ENCODE measurements around the gene TRERF1. TPM values are rescaled to one million over a fixed set of nuclear protein-coding genes. Genes with fewer than 3 reads are reported as not detected.
"Not testable (repeated sequence)": the region's sequence is repeated elsewhere in the genome, so short reads cannot be mapped to it uniquely, and the experiment has no call there.

Gene TRERF1
- total and polyA plus RNA-seq, 2 of the 8 experiments (the other 6 are each of a cell fraction or from before 2014, with no cell fraction given), result 10.8 to 21.5 TPM

DNA sequence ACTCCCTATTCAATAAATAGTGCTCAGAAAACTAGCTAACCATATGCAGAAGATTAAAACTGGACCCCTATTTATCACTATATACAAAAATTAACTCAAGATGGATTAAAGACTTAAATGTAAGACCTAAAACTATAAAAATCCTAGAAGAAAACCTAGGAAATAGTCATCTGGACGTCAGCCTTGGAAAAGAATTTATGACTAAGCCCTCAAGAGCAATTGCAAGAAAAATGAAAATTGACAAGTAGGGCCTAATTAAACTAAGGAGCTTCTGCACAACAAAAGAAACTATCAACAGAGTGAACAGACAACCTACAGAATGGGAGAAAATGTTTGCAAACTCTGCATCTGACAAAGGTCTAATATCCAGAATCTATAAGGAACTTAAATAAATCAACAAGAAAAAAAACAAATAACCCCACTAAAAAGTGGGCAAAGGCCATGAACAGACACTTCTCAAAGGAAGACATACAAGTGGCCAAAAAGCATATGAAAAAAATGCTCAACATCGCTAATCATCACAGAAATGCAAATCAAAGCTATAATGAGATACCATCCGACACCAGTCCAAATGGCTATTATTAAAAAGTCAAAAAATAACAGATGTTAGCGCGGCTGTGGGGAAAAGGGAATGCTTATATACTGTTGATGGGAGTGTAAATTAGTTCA lies 126.9 kb downstream of the TRERF1 start:
- CTCF ChIA-PET (ENCODE audit: partially characterized antibody), result interaction anchor here (1.2 to 2.2 kb wide), 3 partner anchors 22 to 223 kb away, joined by 3 to 6 read pairs (median 4); no protein-coding TSS in a partner anchor
- H3K9ac ChIP-seq (replicated peaks in 1 of 4; ENCODE audit: extremely low read depth in 1 of 4, low read depth in 3 of 4, low read length in 3 of 4); H3K79me1 ChIP-seq (ENCODE audit: low read depth, low read length); H2BK120ac ChIP-seq (replicated peaks; ENCODE audit: low read depth, low read length); FAIRE-seq; H2BK20ac ChIP-seq (ENCODE audit: low read length); H3K4me3 ChIP-seq (ENCODE audit: extremely low read depth in 1 of 4, insufficient read depth in 2 of 4, low read depth in 3 of 4, low read length in 4 of 4); H2BK12ac ChIP-seq (ENCODE audit: low read depth, low read length); H3K23me2 ChIP-seq (ENCODE audit: low read depth, low read length); H3K36me3 ChIP-seq (ENCODE audit: control insufficient read depth in 2 of 4, insufficient read depth in 4 of 4, low read length in 3 of 4); H3K9me3 ChIP-seq (ENCODE audit: insufficient read depth in 2 of 2, low read depth in 1 of 2, low read length in 1 of 2); H4K91ac ChIP-seq (replicated peaks; ENCODE audit: insufficient read length, low read length); H4K5ac ChIP-seq (ENCODE audit: insufficient read length, low read depth, low read length); DNase-seq (ENCODE audit: low read depth in 1 of 2, low spot score in 2 of 2); H2AK5ac ChIP-seq (ENCODE audit: low read depth, low read length); H3K14ac ChIP-seq (ENCODE audit: insufficient read length); H2BK15ac ChIP-seq (ENCODE audit: low read length); H3K27ac ChIP-seq (ENCODE audit: low read depth, low read length); H3K56ac ChIP-seq (replicated peaks; ENCODE audit: insufficient read length, low read depth, low read length); H2BK5ac ChIP-seq (ENCODE audit: low read depth, low read length); H4K8ac ChIP-seq (ENCODE audit: extremely low read depth, insufficient read depth, low read length); H3K4me1 ChIP-seq (replicated peaks in 1 of 4; ENCODE audit: control insufficient read depth in 3 of 4, insufficient read depth in 4 of 4, low read length in 3 of 4); H3K4me2 ChIP-seq (ENCODE audit: insufficient read depth in 1 of 2, low read depth in 2 of 2, low read length in 2 of 2); H3K4ac ChIP-seq (replicated peaks; ENCODE audit: insufficient read length, low read depth, low read length); H3K27me3 ChIP-seq (replicated peaks in 1 of 4; ENCODE audit: control insufficient read depth in 3 of 4, extremely low read depth in 1 of 4, insufficient read depth in 3 of 4, low read length in 3 of 4); H3K23ac ChIP-seq (ENCODE audit: insufficient read length); H3K18ac ChIP-seq (ENCODE audit: extremely low read depth, low read length); POLR2A ChIA-PET (ENCODE audit: partially characterized antibody); H2AFZ ChIP-seq (ENCODE audit: low read length): not testable (repeated sequence)
- 91% methylated on average over 5 of the region's 5 CpGs; no CpG with 5 or more reads in 1 of the 2 experiments for WGBS, 2 experiments (ENCODE audit: extremely low coverage in 1 of 2, insufficient coverage in 1 of 2, insufficient read length in 1 of 2, insufficient replicate concordance in 2 of 2, low coverage in 1 of 2, low lambda C conversion rate in 2 of 2, missing lambda C conversion rate in 1 of 2)
- H3K79me2 ChIP-seq (ENCODE audit: control insufficient read depth in 1 of 2, insufficient read depth in 2 of 2, low read length in 2 of 2), result peaks cover 0 to 69% of the 10 kb centered on the region in 2 experiments; a peak in 2 of 4 replicates
- H4K20me1 ChIP-seq (replicated peaks in 1 of 2; ENCODE audit: control insufficient read depth in 1 of 2, insufficient read depth in 2 of 2, low read length in 2 of 2), result peaks cover 3 to 12% of the 10 kb centered on the region in 2 experiments

Data from H1 (cell line).